ENCODE results near the gene FKBP11.

DNA sequence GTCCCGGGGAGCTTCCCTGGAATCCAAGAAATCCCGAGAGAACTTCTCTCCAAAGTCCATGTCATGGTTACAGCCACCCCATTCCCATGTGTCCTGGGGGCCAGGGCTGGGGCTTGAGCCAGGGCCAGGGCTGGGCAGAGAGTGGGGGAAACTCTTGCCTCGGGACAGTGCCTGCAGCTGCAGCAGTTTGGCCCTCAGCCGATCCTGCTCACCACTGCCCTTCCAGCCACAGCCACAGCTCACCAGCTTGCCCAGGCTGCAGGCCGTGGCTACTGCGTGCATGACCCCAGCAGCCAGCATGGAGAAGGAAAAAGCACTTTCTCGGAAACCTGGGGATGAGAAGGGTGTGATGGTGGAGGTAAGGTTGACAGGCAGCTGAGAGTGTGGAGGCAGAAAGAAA lies 42.7 kb upstream of the FKBP11 start:
- TF ChIP-seq, protein P1, sequence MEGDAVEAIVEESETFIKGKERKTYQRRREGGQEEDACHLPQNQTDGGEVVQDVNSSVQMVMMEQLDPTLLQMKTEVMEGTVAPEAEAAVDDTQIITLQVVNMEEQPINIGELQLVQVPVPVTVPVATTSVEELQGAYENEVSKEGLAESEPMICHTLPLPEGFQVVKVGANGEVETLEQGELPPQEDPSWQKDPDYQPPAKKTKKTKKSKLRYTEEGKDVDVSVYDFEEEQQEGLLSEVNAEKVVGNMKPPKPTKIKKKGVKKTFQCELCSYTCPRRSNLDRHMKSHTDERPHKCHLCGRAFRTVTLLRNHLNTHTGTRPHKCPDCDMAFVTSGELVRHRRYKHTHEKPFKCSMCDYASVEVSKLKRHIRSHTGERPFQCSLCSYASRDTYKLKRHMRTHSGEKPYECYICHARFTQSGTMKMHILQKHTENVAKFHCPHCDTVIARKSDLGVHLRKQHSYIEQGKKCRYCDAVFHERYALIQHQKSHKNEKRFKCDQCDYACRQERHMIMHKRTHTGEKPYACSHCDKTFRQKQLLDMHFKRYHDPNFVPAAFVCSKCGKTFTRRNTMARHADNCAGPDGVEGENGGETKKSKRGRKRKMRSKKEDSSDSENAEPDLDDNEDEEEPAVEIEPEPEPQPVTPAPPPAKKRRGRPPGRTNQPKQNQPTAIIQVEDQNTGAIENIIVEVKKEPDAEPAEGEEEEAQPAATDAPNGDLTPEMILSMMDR (IDR thresholded peaks at IDR 0.05) = no peak
- TF ChIP-seq EP300 (IDR thresholded peaks at IDR 0.05) = no peak
